ENCODE results near the gene DHX36.

- TF ChIP-seq CTCF (IDR thresholded peaks at IDR 0.05): no peak
- TF ChIP-seq EZH2 (IDR thresholded peaks at IDR 0.05): no peak
- no peak for TF ChIP-seq EZH2phosphoT487 (IDR thresholded peaks at IDR 0.05)
Measured at GRCh38 chr3:154250291-154250690, 74.0 kb downstream of the DHX36 start.

All from neural progenitor cell (in vitro differentiated cells).